Mesothelial cell of epicardium (in vitro differentiated cells): ENCODE data around the gene EEF1B2. TPM values are rescaled to one million over a fixed set of nuclear protein-coding genes. Genes with fewer than 3 reads are reported as not detected.
"Not testable (repeated sequence)": the region's sequence is repeated elsewhere in the genome, so short reads cannot be mapped to it uniquely, and the experiment has no call there.

Source experiments
- DNase-seq, 2 experiments: peaks; one replicate each; pipeline ENCODE4 v3.0.0; 2021; ENCODE audit warnings: low spot score in 2 of 2; ENCODE audit not compliant: unreplicated experiment in 2 of 2
- H3K27ac Mint-ChIP-seq: 2 replicates; pipeline ENCODE4 v1.8.0; 2021; ENCODE audit warnings: mixed read lengths
- H3K27me3 Mint-ChIP-seq: 2 replicates; pipeline ENCODE4 v1.8.0; 2021; ENCODE audit warnings: low read depth, mixed read lengths
- H3K36me3 Mint-ChIP-seq: 2 replicates; pipeline ENCODE4 v1.8.0; 2021; ENCODE audit warnings: mixed read lengths
- H3K4me1 Mint-ChIP-seq: 2 replicates; pipeline ENCODE4 v1.8.0; 2021; ENCODE audit warnings: mixed read lengths
- H3K4me3 Mint-ChIP-seq: 2 replicates; pipeline ENCODE4 v1.8.0; 2021; ENCODE audit warnings: mild to moderate bottlenecking, moderate library complexity, mixed read lengths
- H3K9me3 Mint-ChIP-seq: 2 replicates; pipeline ENCODE4 v1.8.0; 2021; ENCODE audit warnings: mixed read lengths
- CTCF ChIP-seq: fragments of 200-600 bp; sonication (generic); IDR thresholded peaks from one replicate; pipeline ENCODE4 v1.5.0; 2021; ENCODE audit warnings: antibody characterized with exemption; ENCODE audit not compliant: unreplicated experiment
- total RNA-seq: library from RNA; stranded (reverse); gene quantifications from 3 replicates; pipeline ENCODE4 v1.2.1, GENCODE V29; 2021

The EEF1B2 gene
- total RNA-seq, 1 donor from 2014 or later, result 483 TPM

GRCh38 chr2:206160807-206161179 lies 1.1 kb downstream of the EEF1B2 start:
- no peak for TF ChIP-seq CTCF
- Mint-ChIP-seq H3K36me3 (peaks cover 27% of the 10 kb centered on the region), H3K4me1 (peaks cover 24% of the 10 kb centered on the region), H3K27me3 (no peaks in the 10 kb centered on the region), H3K4me3 (peak overlapping the region; percentile 99), H3K27ac (peak overlapping the region; percentile 100), H3K9me3 (no peaks in the 10 kb centered on the region)
- DNase-seq, result no peak

GRCh38 chr2:206162401-206162800 lies 2.7 kb downstream of the EEF1B2 start:
- not testable (repeated sequence) for H3K9me3 Mint-ChIP-seq, DNase-seq, H3K27me3 Mint-ChIP-seq, H3K27ac Mint-ChIP-seq
- H3K36me3 Mint-ChIP-seq, result peaks cover 33% of the 10 kb centered on the region
- peaks cover 24% of the 10 kb centered on the region for H3K4me1 Mint-ChIP-seq
- peak overlapping the region; percentile 26 for H3K4me3 Mint-ChIP-seq

- no peak for TF ChIP-seq CTCF
- peaks cover 38% of the 10 kb centered on the region for H3K36me3 Mint-ChIP-seq
- peaks cover 6% of the 10 kb centered on the region for H3K9me3 Mint-ChIP-seq
- peaks cover 16% of the 10 kb centered on the region for H3K4me1 Mint-ChIP-seq
- no peak for DNase-seq
- no peak overlapping the region for H3K4me3 Mint-ChIP-seq
- no peaks in the 10 kb centered on the region for H3K27me3 Mint-ChIP-seq
- H3K27ac Mint-ChIP-seq, result no peak overlapping the region
These were observed 3.7 kb downstream of the EEF1B2 start for GRCh38 chr2:206163251-206163880.

- H3K36me3 Mint-ChIP-seq, result peaks cover 47% of the 10 kb centered on the region
- H3K9me3 Mint-ChIP-seq, result peaks cover 9% of the 10 kb centered on the region
- no peak overlapping the region for H3K27ac Mint-ChIP-seq
- H3K4me1 Mint-ChIP-seq, result peaks cover 13% of the 10 kb centered on the region
- H3K27me3 Mint-ChIP-seq, result no peaks in the 10 kb centered on the region
- DNase-seq, result peak in 1 of 2 experiments; percentile 71
- no peak overlapping the region for H3K4me3 Mint-ChIP-seq
- TF ChIP-seq CTCF, result peak; percentile 85
These were observed 4.7 kb downstream of the EEF1B2 start for GRCh38 chr2:206164261-206164862.

- Mint-ChIP-seq H3K9me3 (peaks cover 19% of the 10 kb centered on the region), H3K36me3 (peaks cover 42% of the 10 kb centered on the region)
- H3K27me3 Mint-ChIP-seq, H3K4me3 Mint-ChIP-seq, DNase-seq, H3K27ac Mint-ChIP-seq, H3K4me1 Mint-ChIP-seq: not testable (repeated sequence)
These were observed 8.5 kb downstream of the EEF1B2 start for GRCh38 chr2:206168230-206168629.

GRCh38 chr2:206171624-206172397 lies 12.1 kb downstream of the EEF1B2 start:
- peaks cover 16% of the 10 kb centered on the region for H3K9me3 Mint-ChIP-seq
- not testable (repeated sequence) for H3K4me1 Mint-ChIP-seq, H3K4me3 Mint-ChIP-seq

GRCh38 chr2:206173147-206173546 lies 13.5 kb downstream of the EEF1B2 start:
- no peak for TF ChIP-seq CTCF
- Mint-ChIP-seq H3K4me1 (no peaks in the 10 kb centered on the region), H3K27ac (no peak overlapping the region), H3K36me3 (peaks cover 23% of the 10 kb centered on the region), H3K4me3 (no peak overlapping the region), H3K9me3 (peaks cover 13% of the 10 kb centered on the region), H3K27me3 (no peaks in the 10 kb centered on the region)
- DNase-seq, result no peak

More at GRCh38 chr2:206171624-206172397, 12.1 kb downstream of the EEF1B2 start:
- H3K36me3 Mint-ChIP-seq, result peaks cover 29% of the 10 kb centered on the region
- not testable (repeated sequence) for H3K27ac Mint-ChIP-seq, DNase-seq, H3K27me3 Mint-ChIP-seq
